AG10803 (cell line): ENCODE results near the gene FBLN5.

Experiments used
- DNase-seq: peaks from one replicate; pipeline ENCODE4 v3.0.0; 2010; ENCODE audit warnings: low read depth
- H3K4me3 ChIP-seq: 2 replicates; pipeline ENCODE4 v1.5.1; 2011; ENCODE audit warnings: mild to moderate bottlenecking, low read length, control low read depth
- TF ChIP-seq, protein P1 (sequence below): conservative IDR thresholded peaks from 2 replicates; pipeline ENCODE4 v1.5.1; 2011; ENCODE audit warnings: mild to moderate bottlenecking, low read length, control low read depth, inconsistent platforms

Gene FBLN5

GRCh38 chr14:91963465-91963864, 16.0 kb upstream of the FBLN5 start:
- TF ChIP-seq, protein P1, sequence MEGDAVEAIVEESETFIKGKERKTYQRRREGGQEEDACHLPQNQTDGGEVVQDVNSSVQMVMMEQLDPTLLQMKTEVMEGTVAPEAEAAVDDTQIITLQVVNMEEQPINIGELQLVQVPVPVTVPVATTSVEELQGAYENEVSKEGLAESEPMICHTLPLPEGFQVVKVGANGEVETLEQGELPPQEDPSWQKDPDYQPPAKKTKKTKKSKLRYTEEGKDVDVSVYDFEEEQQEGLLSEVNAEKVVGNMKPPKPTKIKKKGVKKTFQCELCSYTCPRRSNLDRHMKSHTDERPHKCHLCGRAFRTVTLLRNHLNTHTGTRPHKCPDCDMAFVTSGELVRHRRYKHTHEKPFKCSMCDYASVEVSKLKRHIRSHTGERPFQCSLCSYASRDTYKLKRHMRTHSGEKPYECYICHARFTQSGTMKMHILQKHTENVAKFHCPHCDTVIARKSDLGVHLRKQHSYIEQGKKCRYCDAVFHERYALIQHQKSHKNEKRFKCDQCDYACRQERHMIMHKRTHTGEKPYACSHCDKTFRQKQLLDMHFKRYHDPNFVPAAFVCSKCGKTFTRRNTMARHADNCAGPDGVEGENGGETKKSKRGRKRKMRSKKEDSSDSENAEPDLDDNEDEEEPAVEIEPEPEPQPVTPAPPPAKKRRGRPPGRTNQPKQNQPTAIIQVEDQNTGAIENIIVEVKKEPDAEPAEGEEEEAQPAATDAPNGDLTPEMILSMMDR, result no peak
- no peak overlapping the region for H3K4me3 ChIP-seq
- DNase-seq, result peak; percentile 23

GRCh38 chr14:91961297-91962220, 14.1 kb upstream of the FBLN5 start:
- H3K4me3 ChIP-seq, result no peak overlapping the region
- no peak for DNase-seq
- TF ChIP-seq, protein P1, result no peak

DNA sequence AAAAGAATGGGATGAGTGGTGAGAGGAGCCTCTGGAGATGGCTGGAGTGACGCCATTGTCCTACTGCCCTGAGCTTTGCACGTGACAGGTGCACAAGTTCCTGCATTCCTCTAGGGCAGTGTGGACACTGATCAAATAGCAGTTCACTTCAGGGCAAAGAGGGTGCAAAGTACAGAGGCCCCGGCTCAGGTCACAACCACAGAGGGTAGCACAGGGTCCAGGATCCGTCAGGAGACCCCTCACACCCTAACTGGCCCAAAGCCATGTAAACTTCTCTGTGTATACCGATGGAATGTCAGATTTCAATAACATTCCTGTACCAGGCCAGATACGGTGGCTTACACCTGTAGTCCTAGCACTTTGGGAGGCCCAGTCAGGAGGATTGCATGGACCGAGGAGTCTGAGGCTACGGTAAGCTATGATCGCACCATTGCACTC, 10.4 kb upstream of the FBLN5 start:
- DNase-seq, result no peak
- no peak overlapping the region for H3K4me3 ChIP-seq
- TF ChIP-seq, protein P1, result no peak

GRCh38 chr14:91956616-91957015, 9.1 kb upstream of the FBLN5 start:
- DNase-seq, result no peak
- no peak overlapping the region for H3K4me3 ChIP-seq
- TF ChIP-seq, protein P1, result no peak

DNA sequence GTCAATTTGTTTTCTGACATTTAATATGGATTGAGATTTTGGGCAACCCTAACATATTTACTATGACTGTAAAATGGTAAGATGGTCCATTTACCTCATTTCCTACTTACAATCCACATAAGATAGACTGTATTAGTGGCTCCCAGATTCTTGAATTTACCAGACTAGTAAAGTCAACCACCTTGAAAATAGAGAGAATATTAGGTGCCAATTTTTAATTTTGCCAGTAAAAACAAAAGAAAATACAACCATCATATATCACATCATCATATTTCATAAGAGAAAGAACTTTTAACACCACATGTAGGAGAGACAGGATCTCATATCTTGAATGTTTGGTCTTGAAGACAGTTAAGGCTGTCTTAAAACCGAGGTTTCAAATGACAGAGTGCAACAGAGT, 7.7 kb upstream of the FBLN5 start:
- H3K4me3 ChIP-seq, result no peak overlapping the region
- TF ChIP-seq, protein P1, result no peak
- DNase-seq, result no peak

DNA sequence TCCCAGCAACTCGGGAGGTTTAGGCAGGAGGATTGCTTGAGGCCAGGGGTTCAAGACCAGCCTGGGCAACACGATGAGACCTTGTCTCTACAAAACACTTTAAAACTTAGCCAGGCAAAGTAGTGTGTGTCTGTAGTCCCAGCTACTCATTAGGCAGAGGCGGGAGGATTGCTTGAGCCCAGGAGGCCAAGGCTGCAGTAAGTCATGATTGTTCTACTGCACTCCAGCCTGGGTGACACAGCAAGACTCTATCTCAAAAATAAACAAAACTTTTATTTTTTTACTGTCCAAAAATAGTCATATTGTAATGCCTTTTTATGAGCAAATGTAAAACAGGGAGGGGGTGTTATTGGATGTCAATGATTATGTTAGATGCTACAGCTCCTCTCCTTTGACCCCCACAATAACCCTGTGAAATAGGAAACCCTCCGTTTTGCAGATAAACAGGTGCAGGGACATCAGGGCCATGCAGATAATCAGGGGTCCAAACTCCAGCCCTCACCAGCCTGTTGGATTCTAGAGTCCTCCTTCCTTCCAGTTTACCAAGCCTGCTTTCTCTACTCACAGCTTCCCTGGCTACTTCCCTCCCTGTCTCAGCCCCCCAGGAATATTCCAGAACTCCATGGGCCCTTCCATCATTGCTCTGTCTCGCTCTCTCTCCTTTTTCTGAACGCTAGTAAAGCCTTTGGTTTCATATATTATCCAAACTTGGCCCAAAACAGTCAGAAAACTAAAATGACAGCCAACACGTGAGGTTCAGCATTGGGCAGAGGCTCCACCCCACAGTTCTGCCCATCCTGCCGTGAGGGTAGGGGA, 5.9 kb upstream of the FBLN5 start:
- TF ChIP-seq, protein P1, result no peak
- H3K4me3 ChIP-seq, result no peak overlapping the region

More for the DNA sequence above, 5.9 kb upstream of the FBLN5 start:
- no peak for DNase-seq
